GM12874 (cell line): Measurements from ENCODE around the gene ZCCHC14.
A peak's percentile ranks its signal among the peaks of the same experiment; 100 is the strongest.

Experiments
- CTCF ChIP-seq: IDR thresholded peaks from 2 replicates; pipeline ENCODE4 v1.5.1; 2011; ENCODE audit warnings: low read depth, mild to moderate bottlenecking, control low read depth, low read length, moderate library complexity; ENCODE audit not compliant: insufficient read depth

ZCCHC14 gene

GRCh38 chr16:87461466-87461991, 31.3 kb downstream of the ZCCHC14 start:
- TF ChIP-seq CTCF: peak; percentile 67

GRCh38 chr16:87460936-87461335, 31.9 kb downstream of the ZCCHC14 start:
- no peak for TF ChIP-seq CTCF

- no peak for TF ChIP-seq CTCF
Measured at GRCh38 chr16:87459833-87460232, 33.0 kb downstream of the ZCCHC14 start.

GRCh38 chr16:87459027-87459426, 33.8 kb downstream of the ZCCHC14 start:
- no peak for TF ChIP-seq CTCF

GRCh38 chr16:87458424-87458915, 34.4 kb downstream of the ZCCHC14 start:
- TF ChIP-seq CTCF: no peak

GRCh38 chr16:87457709-87458423, 35.0 kb downstream of the ZCCHC14 start:
- no peak for TF ChIP-seq CTCF

- no peak for TF ChIP-seq CTCF
Measured at GRCh38 chr16:87457061-87457611, 35.7 kb downstream of the ZCCHC14 start.
